Trophoblast cell (in vitro differentiated cells and primary cell): ENCODE data around the gene ASCC3.

Experiments
- DNase-seq, 2 donors: peaks; one replicate each; pipeline ENCODE4 v3.0.0-alpha.2; 2016
- H2AFZ ChIP-seq: 2 replicates; pipeline ENCODE4 v1.6.1; 2013; ENCODE audit warnings: low read length, moderate library complexity, mild to moderate bottlenecking; ENCODE audit not compliant: insufficient read depth, poor library complexity
- H2AK5ac ChIP-seq: 2 replicates; pipeline ENCODE4 v1.6.1; 2013; ENCODE audit warnings: mild to moderate bottlenecking, low read length
- H2BK120ac ChIP-seq: 2 replicates; pipeline ENCODE4 v1.6.1; 2013; ENCODE audit warnings: low read length, mild to moderate bottlenecking, moderate library complexity; ENCODE audit not compliant: insufficient read depth, poor library complexity
- H2BK12ac ChIP-seq: 2 replicates; pipeline ENCODE4 v1.6.1; 2013; ENCODE audit warnings: mild to moderate bottlenecking, low read length, moderate library complexity
- H2BK5ac ChIP-seq: 2 replicates; pipeline ENCODE4 v1.6.1; 2013; ENCODE audit warnings: low read length, low read depth, moderate library complexity, mild to moderate bottlenecking; ENCODE audit not compliant: poor library complexity
- H3K14ac ChIP-seq: 2 replicates; pipeline ENCODE4 v1.6.1; 2013; ENCODE audit warnings: mild to moderate bottlenecking, low read length
- H3K18ac ChIP-seq: 2 replicates; pipeline ENCODE4 v1.6.1; 2013; ENCODE audit warnings: mild to moderate bottlenecking, low read length
- H3K23ac ChIP-seq: 2 replicates; pipeline ENCODE4 v1.6.1; 2013; ENCODE audit warnings: low read length
- H3K27ac ChIP-seq: 2 replicates; pipeline ENCODE4 v1.5.1; 2013; ENCODE audit warnings: low read depth, mild to moderate bottlenecking, inconsistent platforms, low read length, moderate library complexity
- H3K27me3 ChIP-seq: 2 replicates; pipeline ENCODE4 v1.6.1; 2013; ENCODE audit warnings: inconsistent platforms, mild to moderate bottlenecking, low read length, moderate library complexity; ENCODE audit not compliant: insufficient read depth
- H3K36me3 ChIP-seq, 2 experiments: 1 replicate in 1 of 2; 2 replicates in 1 of 2; pipeline ENCODE4 v1.6.1; 2013; ENCODE audit warnings: low read length in 2 of 2, mild to moderate bottlenecking in 2 of 2, moderate library complexity in 1 of 2; ENCODE audit not compliant: insufficient read depth in 2 of 2, control insufficient read depth in 1 of 2
- H3K4ac ChIP-seq: 2 replicates; pipeline ENCODE4 v1.6.1; 2013; ENCODE audit warnings: low read depth, mild to moderate bottlenecking, low read length, moderate library complexity
- H3K4me1 ChIP-seq, 2 experiments: 1 replicate in 1 of 2; 2 replicates in 1 of 2; pipeline ENCODE4 v1.6.1; 2013; ENCODE audit warnings: low read length in 2 of 2, mild to moderate bottlenecking in 2 of 2, moderate library complexity in 1 of 2; ENCODE audit not compliant: insufficient read depth in 2 of 2, control insufficient read depth in 1 of 2
- H3K4me2 ChIP-seq: 2 replicates; pipeline ENCODE4 v1.6.1; 2013; ENCODE audit warnings: inconsistent platforms, mild to moderate bottlenecking, low read length, moderate library complexity
- H3K4me3 ChIP-seq: 2 replicates; pipeline ENCODE4 v1.5.1; 2013; ENCODE audit warnings: mild to moderate bottlenecking, low read depth, low read length, inconsistent platforms
- H3K79me1 ChIP-seq: one replicate; pipeline ENCODE4 v1.6.1; 2013; ENCODE audit warnings: low read length
- H3K79me2 ChIP-seq: 2 replicates; pipeline ENCODE4 v1.6.1; 2013; ENCODE audit warnings: low read length, mild to moderate bottlenecking; ENCODE audit not compliant: control insufficient read depth, insufficient read depth, poor library complexity
- H3K9ac ChIP-seq: 2 replicates; pipeline ENCODE4 v1.6.1; 2013; ENCODE audit warnings: mild to moderate bottlenecking, low read length
- H3K9me3 ChIP-seq: 2 replicates; pipeline ENCODE4 v1.6.1; 2013; ENCODE audit warnings: low read depth, mild to moderate bottlenecking, control low read depth, inconsistent platforms, low read length; ENCODE audit not compliant: insufficient read depth
- H4K12ac ChIP-seq: 2 replicates; pipeline ENCODE4 v1.6.1; 2013; ENCODE audit warnings: low read depth, mild to moderate bottlenecking, low read length, moderate library complexity
- H4K8ac ChIP-seq: 2 replicates; pipeline ENCODE4 v1.6.1; 2013; ENCODE audit warnings: low read depth, mild to moderate bottlenecking, low read length, moderate library complexity
- H4K91ac ChIP-seq: one replicate; pipeline ENCODE4 v1.6.1; 2013; ENCODE audit warnings: low read depth, mild to moderate bottlenecking, low read length, moderate library complexity
- WGBS: extraction: QIAGEN DNeasy Blood & Tissue Kit; methylation state at CpG from one replicate; pipeline ENCODE4 v1.1.7; 2013; ENCODE audit warnings: missing lambda C conversion rate; ENCODE audit not compliant: insufficient read length, insufficient coverage; ENCODE audit errors: extremely low coverage; 5-methylcytosine and 5-hydroxymethylcytosine counted together

Gene ASCC3

DNA sequence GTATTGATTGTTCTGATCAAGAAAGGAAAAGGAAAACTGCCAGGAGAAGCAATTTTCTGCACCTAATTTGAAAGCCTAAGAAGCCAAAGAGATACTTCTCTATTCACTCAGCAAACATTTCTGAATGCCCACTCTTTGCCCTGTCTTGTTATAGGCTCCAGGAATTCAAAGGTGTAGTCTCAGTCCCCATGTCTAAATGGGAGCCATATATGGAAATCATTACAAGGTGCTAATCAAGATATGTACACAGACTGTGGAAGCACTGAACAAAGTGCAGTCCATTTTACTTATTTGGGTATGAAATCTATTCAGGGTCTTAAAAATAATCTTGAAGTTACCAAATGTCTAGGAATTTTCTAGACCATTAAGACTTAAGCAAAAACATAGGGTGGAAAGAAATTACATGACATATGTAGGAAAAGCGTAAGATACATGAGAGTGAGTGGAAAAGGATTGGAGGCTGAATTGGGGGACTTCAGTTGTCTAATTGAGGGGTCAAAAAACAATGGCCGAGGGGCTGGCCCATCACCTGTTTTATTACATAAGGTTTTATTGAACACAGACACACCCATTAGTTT lies 39.0 kb upstream of the ASCC3 start:
- no peaks in the 10 kb centered on the region for H3K36me3 ChIP-seq
- no peak overlapping the region for H2AK5ac ChIP-seq
- H4K91ac ChIP-seq: no peak overlapping the region
- H3K18ac ChIP-seq: no peak overlapping the region
- no peak overlapping the region for H3K4ac ChIP-seq
- no peak overlapping the region for H3K4me3 ChIP-seq
- DNase-seq: no peak
- H3K79me2 ChIP-seq: no peaks in the 10 kb centered on the region
- no peaks in the 10 kb centered on the region for H3K4me1 ChIP-seq
- H3K9me3 ChIP-seq: no peaks in the 10 kb centered on the region
- no peaks in the 10 kb centered on the region for H3K27me3 ChIP-seq
- H2AFZ ChIP-seq: no peak overlapping the region
- H3K23ac ChIP-seq: no peak overlapping the region
- H2BK12ac ChIP-seq: no peak overlapping the region
- no peak overlapping the region for H3K27ac ChIP-seq
- no peak overlapping the region for H3K9ac ChIP-seq
- H3K14ac ChIP-seq: no peak overlapping the region
- no peaks in the 10 kb centered on the region for H3K79me1 ChIP-seq
- H3K4me2 ChIP-seq: no peak overlapping the region
- H4K8ac ChIP-seq: no peak overlapping the region
- no peak overlapping the region for H2BK120ac ChIP-seq
- WGBS: no CpG with 5 or more reads among the region's 2 CpGs
- no peak overlapping the region for H2BK5ac ChIP-seq
- H4K12ac ChIP-seq: no peak overlapping the region

DNA sequence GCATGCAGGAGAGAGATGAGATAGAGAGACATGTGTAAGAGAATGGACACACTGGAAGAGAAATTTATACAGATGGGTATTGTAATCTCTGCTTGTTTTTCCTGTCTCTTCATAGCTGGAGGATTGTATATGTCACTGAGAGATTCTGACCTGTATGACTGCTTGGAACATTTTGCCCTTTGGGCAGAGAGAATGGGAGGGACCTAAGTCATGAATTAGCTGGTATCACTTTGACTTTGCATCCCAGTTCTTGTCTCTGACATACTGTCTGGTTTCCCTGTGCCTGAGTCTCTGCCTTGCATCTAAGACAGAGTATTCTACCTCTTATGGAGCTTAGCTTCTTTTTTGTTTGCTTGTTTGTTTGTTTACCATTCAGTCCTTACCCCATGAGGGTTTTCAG lies 37.0 kb upstream of the ASCC3 start:
- Histone ChIP-seq H3K36me3 (no peaks in the 10 kb centered on the region), H2AFZ (no peak overlapping the region), H3K4me2 (no peak overlapping the region), H2BK120ac (no peak overlapping the region), H4K8ac (no peak overlapping the region), H4K91ac (no peak overlapping the region), H3K79me1 (no peaks in the 10 kb centered on the region), H2AK5ac (no peak overlapping the region), H4K12ac (no peak overlapping the region), H3K27ac (no peak overlapping the region), H3K4ac (no peak overlapping the region), H3K27me3 (no peaks in the 10 kb centered on the region), H3K4me3 (no peak overlapping the region), H3K23ac (no peak overlapping the region), H3K79me2 (no peaks in the 10 kb centered on the region), H3K14ac (no peak overlapping the region), H2BK12ac (no peak overlapping the region), H3K4me1 (no peaks in the 10 kb centered on the region), H2BK5ac (no peak overlapping the region), H3K18ac (no peak overlapping the region), H3K9ac (no peak overlapping the region), H3K9me3 (peaks cover 2% of the 10 kb centered on the region)
- no peak for DNase-seq

DNA sequence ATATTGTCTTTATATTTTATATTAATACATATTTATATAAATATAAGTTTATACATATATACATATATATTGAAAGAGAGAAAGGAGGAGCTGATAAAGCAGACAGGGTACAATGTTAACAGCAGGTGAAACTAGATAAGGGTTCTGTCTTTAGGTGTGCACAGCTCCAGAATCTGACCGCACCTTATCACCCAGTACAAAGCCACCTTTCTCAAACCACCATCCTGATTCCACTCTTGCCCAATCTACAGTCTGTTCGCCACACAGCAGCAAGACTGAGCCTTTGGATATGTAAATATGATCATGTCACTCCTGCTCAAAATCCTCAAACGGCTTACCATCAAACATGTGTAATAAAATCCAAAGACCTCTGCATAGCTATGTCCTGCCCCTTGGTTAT lies 34.7 kb upstream of the ASCC3 start:
- Histone ChIP-seq H4K91ac (no peak overlapping the region), H3K4me3 (no peak overlapping the region), H3K27me3 (no peaks in the 10 kb centered on the region), H3K79me1 (no peaks in the 10 kb centered on the region), H3K36me3 (no peaks in the 10 kb centered on the region), H2BK120ac (no peak overlapping the region), H3K14ac (no peak overlapping the region), H2BK12ac (no peak overlapping the region), H3K9ac (no peak overlapping the region), H3K4me1 (no peaks in the 10 kb centered on the region), H2AFZ (no peak overlapping the region), H3K4ac (no peak overlapping the region), H2AK5ac (no peak overlapping the region), H3K79me2 (no peaks in the 10 kb centered on the region), H3K9me3 (peaks cover 2% of the 10 kb centered on the region), H3K23ac (no peak overlapping the region), H4K8ac (no peak overlapping the region), H3K27ac (no peak overlapping the region), H4K12ac (no peak overlapping the region), H3K18ac (no peak overlapping the region), H3K4me2 (no peak overlapping the region), H2BK5ac (no peak overlapping the region)
- no CpG with 5 or more reads among the region's 3 CpGs for WGBS
- no peak for DNase-seq

DNA sequence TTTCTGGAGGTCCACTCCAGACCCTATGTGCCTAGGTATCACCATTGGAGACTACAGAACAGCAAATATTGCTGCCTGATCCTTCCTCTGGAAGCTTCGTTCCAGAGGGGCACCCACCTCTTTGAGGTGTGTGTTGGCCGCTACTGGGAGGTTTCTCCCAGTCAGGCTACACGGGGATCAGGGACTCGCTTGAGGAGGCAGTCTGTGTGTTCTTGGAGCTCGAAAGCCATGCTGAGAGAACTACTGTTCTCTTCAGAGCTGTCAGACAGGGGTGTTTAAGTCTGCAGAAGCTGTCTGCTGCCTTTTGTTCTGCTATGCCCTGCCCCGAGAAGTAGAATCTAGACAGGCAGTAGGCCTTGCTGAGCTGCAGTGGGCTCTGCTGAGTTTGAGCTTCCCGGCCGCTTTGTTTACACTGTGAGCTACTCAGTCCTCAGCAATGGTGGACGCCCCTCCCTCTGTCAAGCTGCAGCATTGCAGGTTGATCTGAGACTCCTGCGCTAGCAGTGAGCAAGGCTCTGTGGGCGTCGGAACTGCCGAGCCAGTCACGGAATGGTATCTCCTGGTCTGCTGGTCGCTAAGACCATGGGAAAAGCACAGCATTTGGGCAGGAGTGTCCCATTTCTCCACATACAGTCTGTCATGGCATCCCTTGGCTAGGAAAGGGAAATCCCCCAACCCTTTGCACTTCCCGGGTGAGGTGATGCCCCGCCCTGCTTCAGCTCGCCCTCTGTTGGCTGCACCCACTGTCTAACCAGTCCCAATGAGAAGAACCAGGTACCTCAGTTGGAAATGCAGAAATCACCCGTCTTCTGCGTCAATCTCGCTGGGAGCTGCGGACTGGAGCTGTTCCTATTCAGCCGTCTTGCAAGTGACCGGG lies 32.5 kb upstream of the ASCC3 start:
- Histone ChIP-seq H3K27ac (no peak overlapping the region), H3K4me3 (no peak overlapping the region), H2AK5ac (no peak overlapping the region), H4K8ac (no peak overlapping the region), H3K36me3 (no peaks in the 10 kb centered on the region), H3K27me3 (no peaks in the 10 kb centered on the region), H4K12ac (no peak overlapping the region), H2BK5ac (no peak overlapping the region), H3K9me3 (peaks cover 2% of the 10 kb centered on the region), H2BK120ac (no peak overlapping the region), H4K91ac (no peak overlapping the region), H3K14ac (no peak overlapping the region), H3K23ac (no peak overlapping the region), H3K4me2 (no peak overlapping the region), H3K4me1 (no peaks in the 10 kb centered on the region), H2BK12ac (no peak overlapping the region), H3K18ac (no peak overlapping the region), H2AFZ (no peak overlapping the region), H3K79me1 (no peaks in the 10 kb centered on the region), H3K79me2 (no peaks in the 10 kb centered on the region), H3K9ac (no peak overlapping the region), H3K4ac (no peak overlapping the region)
- WGBS: no CpG with 5 or more reads among the region's 24 CpGs
- peak in 1 of 2 donors; percentile 54 for DNase-seq
